Stomach (tissue), 4 donors: Measurements from ENCODE around the gene CUX1.

ENCODE experiments used
- CTCF ChIP-seq, 7 experiments: fragments of 450-650 bp in 4 of 7; fragments of 200-600 bp in 3 of 7; sonication (generic) in 3 of 7; IDR thresholded peaks; one replicate each; pipeline ENCODE4 v1.5.1; 2016 to 2019; ENCODE audit warnings: antibody characterized with exemption in 7 of 7, control low read depth in 2 of 7, mild to moderate bottlenecking in 1 of 7
- POLR2A ChIP-seq, 4 donors: fragments of 450-650 bp; IDR thresholded peaks; one replicate each; pipeline ENCODE4 v1.6.1; 2016; ENCODE audit warnings: antibody characterized with exemption in 4 of 4, control low read depth in 2 of 4, mild to moderate bottlenecking in 1 of 4, moderate library complexity in 1 of 4

GRCh38 chr7:101896941-101897340, 79.5 kb downstream of the CUX1 start:
- no peak for TF ChIP-seq POLR2A (IDR thresholded peaks at IDR 0.05)
- TF ChIP-seq CTCF (IDR thresholded peaks at IDR 0.05): no peak
